Measurements from ENCODE around the gene DIS3L2.

The DIS3L2 gene

DNA sequence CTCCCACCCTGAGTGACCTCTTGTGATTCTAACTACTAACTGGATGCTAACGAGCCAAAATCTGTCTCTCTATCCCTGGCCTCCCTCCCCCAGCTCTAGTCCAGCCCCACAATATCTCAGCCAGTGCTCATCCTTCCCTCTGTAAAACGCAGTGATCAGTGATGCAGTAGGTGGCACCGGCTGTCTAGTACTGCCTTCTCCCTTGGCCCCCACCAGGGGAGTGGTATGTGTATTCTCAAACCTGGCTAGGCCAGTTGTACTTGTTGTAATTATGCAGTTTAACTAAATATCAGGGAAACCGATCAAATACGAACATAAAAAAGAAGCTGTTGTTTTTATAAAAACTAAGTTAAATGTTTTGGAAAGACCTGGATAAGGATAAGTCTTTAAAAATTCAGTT is 303.8 kb downstream of the DIS3L2 start:
- H3K4me2 ChIP-seq (ENCODE audit: low read length): no peak overlapping the region
- no peaks in the 10 kb centered on the region; the same call in 1 of the 2 replicates for H3K36me3 ChIP-seq (ENCODE audit: insufficient read depth, low read length)
- no peaks in the 10 kb centered on the region for H4K20me1 ChIP-seq (ENCODE audit: insufficient read depth, low read length)

DNA sequence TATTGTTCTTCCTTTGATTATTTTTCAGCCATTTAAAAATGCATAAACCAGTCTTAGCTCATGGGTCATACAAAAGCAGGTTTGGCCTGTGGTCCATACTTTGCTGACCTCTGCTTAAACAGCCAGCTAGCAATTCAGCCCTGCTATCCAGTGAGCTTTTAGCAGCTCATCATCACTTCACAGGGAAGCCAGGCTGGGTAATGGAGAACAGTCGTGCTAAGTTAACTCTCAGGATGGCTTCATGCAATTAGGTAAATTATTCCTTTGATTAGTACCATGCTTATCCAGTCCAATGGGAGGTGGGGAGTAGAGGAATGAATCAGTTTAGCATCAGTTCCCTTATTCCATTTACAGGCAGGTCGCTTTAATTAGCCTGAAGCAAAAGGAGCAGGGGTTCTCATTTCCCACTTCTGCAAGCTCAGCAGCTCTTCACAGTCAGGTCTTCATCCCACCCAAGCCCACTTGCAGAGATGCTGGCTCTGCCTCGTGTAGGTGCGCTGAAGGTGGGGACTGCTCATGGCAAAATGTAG is 307.2 kb downstream of the DIS3L2 start:
- Histone ChIP-seq H3K27ac (ENCODE audit: low read depth, low read length, poor library complexity, severe bottlenecking) (no peak overlapping the region), H3K79me2 (ENCODE audit: insufficient read depth, low read length) (no peaks in the 10 kb centered on the region), H3K4me3 (ENCODE audit: low read depth, low read length, poor library complexity, severe bottlenecking) (no peak overlapping the region), H2AFZ (ENCODE audit: low read length) (no peak overlapping the region), H3K4me2 (ENCODE audit: low read length) (no peak overlapping the region), H3K9ac (ENCODE audit: low read length) (no peak overlapping the region), H3F3A (ENCODE audit: insufficient read depth, low read length) (no peaks in the 10 kb centered on the region), H3K9me2 (ENCODE audit: low read depth, low read length) (no peaks in the 10 kb centered on the region), H3K27me3 (ENCODE audit: insufficient read depth, low read length) (no peaks in the 10 kb centered on the region), H4K20me1 (ENCODE audit: insufficient read depth, low read length) (no peaks in the 10 kb centered on the region), H3K36me3 (ENCODE audit: insufficient read depth, low read length) (no peaks in the 10 kb centered on the region), H3K9me3 (ENCODE audit: low read length) (no peaks in the 10 kb centered on the region), H3K4me1 (ENCODE audit: insufficient read depth, low read length, severe bottlenecking) (no peaks in the 10 kb centered on the region)
- TF ChIP-seq CTCF (IDR thresholded peaks at IDR 0.05; ENCODE audit: low read length) (no peak), EZH2 (IDR thresholded peaks at IDR 0.05; ENCODE audit: borderline replicate concordance, low read length) (no peak)

More for the DNA sequence above, 303.8 kb downstream of the DIS3L2 start:
- Histone ChIP-seq H3K27me3 (ENCODE audit: insufficient read depth, low read length) (no peaks in the 10 kb centered on the region), H3K9me3 (ENCODE audit: low read length) (no peaks in the 10 kb centered on the region), H3K4me3 (ENCODE audit: low read depth, low read length, poor library complexity, severe bottlenecking) (no peak overlapping the region), H3K9ac (ENCODE audit: low read length) (no peak overlapping the region), H3K27ac (ENCODE audit: low read depth, low read length, poor library complexity, severe bottlenecking) (no peak overlapping the region), H3K79me2 (ENCODE audit: insufficient read depth, low read length) (no peaks in the 10 kb centered on the region), H3F3A (ENCODE audit: insufficient read depth, low read length) (no peaks in the 10 kb centered on the region), H3K9me2 (ENCODE audit: low read depth, low read length) (no peaks in the 10 kb centered on the region), H3K4me1 (ENCODE audit: insufficient read depth, low read length, severe bottlenecking) (no peaks in the 10 kb centered on the region), H2AFZ (ENCODE audit: low read length) (no peak overlapping the region)
- TF ChIP-seq EZH2 (IDR thresholded peaks at IDR 0.05; ENCODE audit: borderline replicate concordance, low read length) (no peak), CTCF (IDR thresholded peaks at IDR 0.05; ENCODE audit: low read length) (no peak)

DNA sequence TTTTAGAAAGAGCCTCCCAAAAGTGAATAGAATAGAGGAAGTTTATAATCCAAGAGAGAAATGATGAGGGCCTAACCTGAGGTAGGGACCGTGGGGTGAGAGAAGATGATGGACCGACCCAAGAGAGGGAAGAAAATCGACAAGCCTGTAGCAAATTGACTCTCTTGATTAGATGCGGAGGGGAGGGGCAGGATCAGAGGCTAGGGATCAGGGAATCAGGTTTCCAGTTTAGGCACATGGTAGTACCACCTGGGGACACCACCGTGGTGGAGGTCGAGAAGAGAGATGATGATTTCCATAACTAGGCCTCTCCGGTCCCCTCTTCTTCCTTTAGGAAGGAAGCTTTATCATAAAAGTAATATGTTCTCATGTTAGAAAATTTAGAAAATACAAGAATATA is 308.4 kb downstream of the DIS3L2 start:
- H4K20me1 ChIP-seq (ENCODE audit: insufficient read depth, low read length): no peaks in the 10 kb centered on the region
- H3K36me3 ChIP-seq (ENCODE audit: insufficient read depth, low read length): no peaks in the 10 kb centered on the region
- H3K9me3 ChIP-seq (ENCODE audit: low read length): no peaks in the 10 kb centered on the region
- no peaks in the 10 kb centered on the region for H3K27me3 ChIP-seq (ENCODE audit: insufficient read depth, low read length)
- H3K79me2 ChIP-seq (ENCODE audit: insufficient read depth, low read length): no peaks in the 10 kb centered on the region
- H3K27ac ChIP-seq (ENCODE audit: low read depth, low read length, poor library complexity, severe bottlenecking): no peak overlapping the region
- no peak overlapping the region for H3K4me3 ChIP-seq (ENCODE audit: low read depth, low read length, poor library complexity, severe bottlenecking)
- TF ChIP-seq CTCF (IDR thresholded peaks at IDR 0.05; ENCODE audit: low read length): no peak
- TF ChIP-seq EZH2 (IDR thresholded peaks at IDR 0.05; ENCODE audit: borderline replicate concordance, low read length): no peak
- no peaks in the 10 kb centered on the region for H3K9me2 ChIP-seq (ENCODE audit: low read depth, low read length)
- no peak overlapping the region for H3K4me2 ChIP-seq (ENCODE audit: low read length)
- H3K9ac ChIP-seq (ENCODE audit: low read length): no peak overlapping the region
- H3F3A ChIP-seq (ENCODE audit: insufficient read depth, low read length): no peaks in the 10 kb centered on the region
- H3K4me1 ChIP-seq (ENCODE audit: insufficient read depth, low read length, severe bottlenecking): no peaks in the 10 kb centered on the region
- no peak overlapping the region for H2AFZ ChIP-seq (ENCODE audit: low read length)

Data from OCI-LY1 (cell line).